Measurements from ENCODE around the gene OR52E2.

The OR52E2 gene

DNA sequence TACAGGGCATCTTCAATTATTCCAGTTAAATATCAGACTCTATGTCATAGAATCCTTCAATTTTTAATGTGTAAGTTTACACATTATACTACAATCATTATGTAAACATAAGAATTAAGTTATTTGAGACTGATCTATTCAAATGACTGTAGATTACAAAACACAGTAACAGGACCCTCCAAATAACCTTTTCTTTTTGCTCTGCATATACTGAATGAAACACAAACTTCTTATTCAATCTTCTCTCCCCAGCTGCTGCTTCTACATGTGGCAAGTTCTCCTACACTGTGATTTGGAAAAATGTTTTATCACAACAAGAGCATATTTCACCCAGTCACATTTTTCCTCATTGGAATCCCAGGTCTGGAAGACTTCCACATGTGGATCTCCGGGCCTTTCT lies 13.2 kb downstream of the OR52E2 start, which contains the start of gene OR52J3:
OR52J3 (plus strand) TSS at position 301 of the 400 bp plus-strand sequence; CDS start at position 301, 0 bp downstream.
- Mint-ChIP-seq H3K27ac (no peak within 1 kb of the TSS), H3K4me1 (ENCODE audit: low read depth) (no peaks in the 10 kb centered on the region), H3K4me3 (no peak within 1 kb of the TSS), H3K27me3 (ENCODE audit: low read depth) (no peaks in the 10 kb centered on the region), H3K36me3 (ENCODE audit: low read depth) (no peaks in the 10 kb centered on the region), H3K9me3 (no peaks in the 10 kb centered on the region)
- no peak for DNase-seq (ENCODE audit: low spot score)

GRCh38 chr11:5043380-5043779 lies 16.0 kb downstream of the OR52E2 start:
- Mint-ChIP-seq H3K36me3 (ENCODE audit: low read depth) (no peaks in the 10 kb centered on the region), H3K4me3 (no peak overlapping the region), H3K4me1 (ENCODE audit: low read depth) (no peaks in the 10 kb centered on the region), H3K27ac (no peak overlapping the region), H3K9me3 (no peaks in the 10 kb centered on the region), H3K27me3 (ENCODE audit: low read depth) (no peaks in the 10 kb centered on the region)
- DNase-seq (ENCODE audit: low spot score), result no peak

DNA sequence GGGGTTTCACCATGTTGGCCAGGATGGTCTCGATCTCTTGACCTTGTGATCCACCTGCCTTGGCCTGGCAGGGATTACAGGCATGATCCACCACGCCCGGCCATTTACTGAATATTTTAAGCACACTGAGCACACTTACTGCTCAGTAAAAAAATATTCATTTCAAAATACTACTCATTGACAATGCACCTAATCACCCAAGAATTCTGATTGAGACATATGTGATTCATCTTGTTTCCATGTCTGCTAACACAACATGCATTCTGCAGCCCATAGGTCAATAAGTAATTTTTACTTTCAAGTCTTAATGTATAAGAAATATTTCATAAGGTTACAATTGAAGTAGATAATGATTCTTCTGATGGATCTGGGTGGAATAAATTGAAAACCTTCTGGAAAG lies 17.3 kb downstream of the OR52E2 start:
- no peaks in the 10 kb centered on the region for H3K36me3 Mint-ChIP-seq (ENCODE audit: low read depth)
- no peaks in the 10 kb centered on the region for H3K27me3 Mint-ChIP-seq (ENCODE audit: low read depth)
- DNase-seq (ENCODE audit: low spot score), result no peak
- H3K27ac Mint-ChIP-seq, result no peak overlapping the region
- H3K4me1 Mint-ChIP-seq (ENCODE audit: low read depth), result no peaks in the 10 kb centered on the region
- no peak overlapping the region for H3K4me3 Mint-ChIP-seq
- no peaks in the 10 kb centered on the region for H3K9me3 Mint-ChIP-seq

DNA sequence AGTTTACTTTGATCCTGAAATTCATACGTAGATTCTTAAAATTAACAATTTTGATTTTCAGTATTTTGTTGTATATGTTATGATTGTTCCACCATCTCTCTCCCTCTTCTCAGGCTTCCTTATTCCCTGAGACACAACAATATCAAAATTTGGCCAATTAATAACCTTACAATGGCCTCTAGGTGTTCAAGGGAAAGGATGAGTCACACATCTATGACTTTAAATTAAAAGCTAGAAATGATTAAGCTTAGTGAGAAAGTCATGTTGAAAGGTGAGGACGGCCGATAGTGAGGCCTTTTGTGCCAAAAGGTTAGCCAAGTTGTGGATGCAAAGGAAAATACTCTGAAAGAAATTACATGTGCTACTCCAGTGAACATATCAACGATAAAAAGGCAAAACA lies 18.6 kb downstream of the OR52E2 start:
- no peaks in the 10 kb centered on the region for H3K27me3 Mint-ChIP-seq (ENCODE audit: low read depth)
- no peak overlapping the region for H3K4me3 Mint-ChIP-seq
- no peak overlapping the region for H3K27ac Mint-ChIP-seq
- H3K4me1 Mint-ChIP-seq (ENCODE audit: low read depth), result no peaks in the 10 kb centered on the region
- no peaks in the 10 kb centered on the region for H3K36me3 Mint-ChIP-seq (ENCODE audit: low read depth)
- DNase-seq (ENCODE audit: low spot score), result no peak
- no peaks in the 10 kb centered on the region for H3K9me3 Mint-ChIP-seq

GRCh38 chr11:5038341-5038740 lies 21.1 kb downstream of the OR52E2 start:
- no peak overlapping the region for H3K27ac Mint-ChIP-seq
- no peaks in the 10 kb centered on the region for H3K36me3 Mint-ChIP-seq (ENCODE audit: low read depth)
- no peaks in the 10 kb centered on the region for H3K9me3 Mint-ChIP-seq
- H3K4me3 Mint-ChIP-seq, result no peak overlapping the region
- no peaks in the 10 kb centered on the region for H3K27me3 Mint-ChIP-seq (ENCODE audit: low read depth)
- DNase-seq (ENCODE audit: low spot score), result no peak
- no peaks in the 10 kb centered on the region for H3K4me1 Mint-ChIP-seq (ENCODE audit: low read depth)

- Mint-ChIP-seq H3K4me1 (ENCODE audit: low read depth) (no peaks in the 10 kb centered on the region), H3K27me3 (ENCODE audit: low read depth) (no peaks in the 10 kb centered on the region), H3K36me3 (ENCODE audit: low read depth) (no peaks in the 10 kb centered on the region), H3K4me3 (no peak overlapping the region), H3K27ac (no peak overlapping the region), H3K9me3 (no peaks in the 10 kb centered on the region)
- no peak for DNase-seq (ENCODE audit: low spot score)
Measured at GRCh38 chr11:5037926-5038325, 21.5 kb downstream of the OR52E2 start.

GRCh38 chr11:5036669-5037068 lies 22.8 kb downstream of the OR52E2 start:
- H3K4me1 Mint-ChIP-seq (ENCODE audit: low read depth), result no peaks in the 10 kb centered on the region
- H3K27ac Mint-ChIP-seq, result no peak overlapping the region
- H3K36me3 Mint-ChIP-seq (ENCODE audit: low read depth), result no peaks in the 10 kb centered on the region
- no peaks in the 10 kb centered on the region for H3K27me3 Mint-ChIP-seq (ENCODE audit: low read depth)
- H3K4me3 Mint-ChIP-seq, result no peak overlapping the region
- H3K9me3 Mint-ChIP-seq, result no peaks in the 10 kb centered on the region
- no peak for DNase-seq (ENCODE audit: low spot score)

- Mint-ChIP-seq H3K27ac (no peak overlapping the region), H3K4me3 (no peak overlapping the region), H3K4me1 (ENCODE audit: low read depth) (no peaks in the 10 kb centered on the region), H3K36me3 (ENCODE audit: low read depth) (no peaks in the 10 kb centered on the region), H3K27me3 (ENCODE audit: low read depth) (no peaks in the 10 kb centered on the region), H3K9me3 (peaks cover 22% of the 10 kb centered on the region)
- no peak for DNase-seq (ENCODE audit: low spot score)
Measured at GRCh38 chr11:5021996-5022395, 37.4 kb downstream of the OR52E2 start.

DNA sequence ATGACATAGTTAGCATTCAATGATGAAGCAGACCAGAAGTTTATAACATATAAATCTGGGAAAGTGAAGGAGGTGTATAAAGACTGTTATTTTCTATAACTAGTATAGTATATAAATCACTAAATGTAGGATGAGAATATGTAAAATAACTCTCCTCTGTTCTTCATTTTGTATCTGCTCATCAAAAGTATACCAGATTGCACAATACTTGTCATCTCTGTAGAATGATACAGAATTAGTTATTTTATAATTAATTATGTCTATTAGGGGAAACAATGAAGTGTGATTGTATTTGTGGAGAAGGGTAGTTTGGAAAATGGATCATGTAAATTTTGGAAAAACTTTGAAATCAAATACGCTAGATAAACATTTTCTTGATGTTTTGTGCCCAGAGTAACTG lies 46.4 kb downstream of the OR52E2 start:
- Mint-ChIP-seq H3K9me3 (no peaks in the 10 kb centered on the region), H3K4me3 (no peak overlapping the region), H3K36me3 (ENCODE audit: low read depth) (no peaks in the 10 kb centered on the region), H3K27ac (no peak overlapping the region), H3K4me1 (ENCODE audit: low read depth) (no peaks in the 10 kb centered on the region), H3K27me3 (ENCODE audit: low read depth) (no peaks in the 10 kb centered on the region)
- DNase-seq (ENCODE audit: low spot score), result no peak

DNA sequence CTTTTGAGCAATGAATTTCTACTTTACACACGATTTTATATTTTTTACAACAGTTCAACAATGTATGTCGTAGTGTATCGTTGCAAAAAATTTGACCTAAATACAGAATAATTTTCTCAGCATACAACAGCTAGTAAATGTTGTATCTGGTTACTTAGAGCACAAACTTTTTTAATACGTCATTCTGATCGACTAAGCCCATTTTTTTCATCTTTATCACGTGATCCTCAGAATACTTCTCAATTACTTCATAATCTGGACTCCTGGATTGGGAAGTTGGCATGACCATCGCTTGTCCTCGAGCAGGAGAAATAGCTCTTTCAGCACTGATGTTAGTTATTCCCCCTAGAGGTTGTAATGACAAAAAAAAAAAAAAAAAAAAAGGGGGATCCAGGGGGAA lies 48.2 kb downstream of the OR52E2 start:
- Mint-ChIP-seq H3K4me1 (ENCODE audit: low read depth) (no peaks in the 10 kb centered on the region), H3K27ac (no peak overlapping the region), H3K9me3 (no peaks in the 10 kb centered on the region)

More for the DNA sequence above, 48.2 kb downstream of the OR52E2 start:
- no peaks in the 10 kb centered on the region for H3K27me3 Mint-ChIP-seq (ENCODE audit: low read depth)
- DNase-seq (ENCODE audit: low spot score), result no peak
- no peaks in the 10 kb centered on the region for H3K36me3 Mint-ChIP-seq (ENCODE audit: low read depth)
- H3K4me3 Mint-ChIP-seq, result no peak overlapping the region

All from T-helper 2 cell treated with Interferon-gamma antibody and Interleukin-4, amounts not matched to agents 5 μg/mL and 100 μg/mL, for 36 hours (primary cell).